Nucleus accumbens (tissue), 56 donors: ENCODE results near the gene XPNPEP2.
A peak's percentile ranks its signal among the peaks of the same experiment; 100 is the strongest.

ENCODE experiments used
- DNase-seq, 56 donors: peaks; one replicate each; lab custom pipeline; 2025; lab: John Stamatoyannopoulos, UW

XPNPEP2 gene

GRCh38 chrX:129791336-129791735 is 52.6 kb downstream of the XPNPEP2 start:
- no peak for DNase-seq

GRCh38 chrX:129791961-129792570 is 53.3 kb downstream of the XPNPEP2 start:
- no peak for DNase-seq

- DNase-seq = no peak
Measured at GRCh38 chrX:129792586-129793291, 54.0 kb downstream of the XPNPEP2 start.

GRCh38 chrX:129793604-129794191 is 54.9 kb downstream of the XPNPEP2 start:
- peak in 2 of 56 donors; percentile 3 to 5 for DNase-seq

- no peak for DNase-seq
Measured at GRCh38 chrX:129795584-129795983, 56.8 kb downstream of the XPNPEP2 start.

GRCh38 chrX:129797251-129797906 is 58.6 kb downstream of the XPNPEP2 start:
- DNase-seq = no peak

GRCh38 chrX:129798456-129798855 is 59.7 kb downstream of the XPNPEP2 start:
- DNase-seq = no peak

- no peak for DNase-seq
Measured at GRCh38 chrX:129798888-129799287, 60.1 kb downstream of the XPNPEP2 start.

GRCh38 chrX:129800186-129800585 is 61.4 kb downstream of the XPNPEP2 start:
- DNase-seq = no peak

- DNase-seq = no peak
Measured at GRCh38 chrX:129802863-129803262, 64.1 kb downstream of the XPNPEP2 start.

- DNase-seq = no peak
Measured at GRCh38 chrX:129804806-129805205, 66.0 kb downstream of the XPNPEP2 start.

- no peak for DNase-seq
Measured at GRCh38 chrX:129808158-129808828, 69.5 kb downstream of the XPNPEP2 start.

GRCh38 chrX:129808829-129809796 is 70.3 kb downstream of the XPNPEP2 start:
- no peak for DNase-seq

GRCh38 chrX:129813662-129814368 is 75.0 kb downstream of the XPNPEP2 start:
- no peak for DNase-seq

GRCh38 chrX:129818123-129818522 is 79.3 kb downstream of the XPNPEP2 start:
- no peak for DNase-seq
